OCI-LY7 (cell line): ENCODE results near the gene MRS2.

ENCODE experiments used
- EZH2phosphoT487 ChIP-seq: fragments of 200-600 bp; sonication (generic); IDR thresholded peaks from 2 replicates; pipeline ENCODE4 v1.6.1; 2018; ENCODE audit warnings: low read depth, borderline replicate concordance, mild to moderate bottlenecking, mixed run types, antibody characterized with exemption, low read length, moderate library complexity, mixed read lengths
- TF ChIP-seq, protein P1 (sequence below): fragments of 200-600 bp; sonication (generic); conservative IDR thresholded peaks from 2 replicates; pipeline ENCODE4 v1.5.1; 2014; ENCODE audit warnings: mild to moderate bottlenecking, antibody characterized with exemption, low read length, moderate library complexity, mixed read lengths

DNA sequence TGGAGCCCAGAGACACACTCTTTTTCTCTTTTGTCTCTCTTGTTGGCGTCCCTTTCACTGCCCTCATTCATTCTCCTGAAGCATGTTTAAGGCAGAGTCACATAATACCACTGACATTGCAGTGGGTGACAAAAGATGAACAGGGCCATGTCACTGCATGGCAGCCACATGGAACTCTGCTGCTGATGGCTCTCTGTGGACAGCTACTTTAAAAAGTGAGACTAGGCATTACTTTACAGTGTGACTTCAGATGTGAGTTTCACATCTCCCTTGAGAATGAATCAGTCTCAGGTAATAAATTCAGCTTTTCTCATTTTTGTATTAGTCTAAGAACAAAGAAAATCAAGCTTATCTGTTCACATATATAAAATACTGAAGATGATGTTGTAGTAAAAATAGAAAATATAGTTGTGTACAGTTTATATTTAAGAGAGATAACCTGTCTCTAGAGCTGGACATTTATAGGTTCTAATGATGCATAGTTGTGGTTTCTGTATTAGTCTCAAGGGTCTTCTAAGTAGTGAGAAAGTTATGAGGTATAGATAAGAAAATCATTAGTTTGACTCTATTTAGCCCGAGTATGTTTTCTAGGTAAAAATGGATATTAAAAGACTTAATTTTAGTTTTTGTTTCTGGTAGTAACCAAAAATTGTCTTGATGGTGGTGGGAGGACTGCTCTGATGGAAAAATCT is 6.1 kb downstream of the MRS2 start:
- TF ChIP-seq, protein P1, sequence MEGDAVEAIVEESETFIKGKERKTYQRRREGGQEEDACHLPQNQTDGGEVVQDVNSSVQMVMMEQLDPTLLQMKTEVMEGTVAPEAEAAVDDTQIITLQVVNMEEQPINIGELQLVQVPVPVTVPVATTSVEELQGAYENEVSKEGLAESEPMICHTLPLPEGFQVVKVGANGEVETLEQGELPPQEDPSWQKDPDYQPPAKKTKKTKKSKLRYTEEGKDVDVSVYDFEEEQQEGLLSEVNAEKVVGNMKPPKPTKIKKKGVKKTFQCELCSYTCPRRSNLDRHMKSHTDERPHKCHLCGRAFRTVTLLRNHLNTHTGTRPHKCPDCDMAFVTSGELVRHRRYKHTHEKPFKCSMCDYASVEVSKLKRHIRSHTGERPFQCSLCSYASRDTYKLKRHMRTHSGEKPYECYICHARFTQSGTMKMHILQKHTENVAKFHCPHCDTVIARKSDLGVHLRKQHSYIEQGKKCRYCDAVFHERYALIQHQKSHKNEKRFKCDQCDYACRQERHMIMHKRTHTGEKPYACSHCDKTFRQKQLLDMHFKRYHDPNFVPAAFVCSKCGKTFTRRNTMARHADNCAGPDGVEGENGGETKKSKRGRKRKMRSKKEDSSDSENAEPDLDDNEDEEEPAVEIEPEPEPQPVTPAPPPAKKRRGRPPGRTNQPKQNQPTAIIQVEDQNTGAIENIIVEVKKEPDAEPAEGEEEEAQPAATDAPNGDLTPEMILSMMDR: no peak
- no peak for TF ChIP-seq EZH2phosphoT487
